Tibial nerve (tissue), 4 donors: Measurements from ENCODE around the gene RAPGEF5. TPM values are rescaled to one million over a fixed set of nuclear protein-coding genes. Genes with fewer than 3 reads are reported as not detected.
"Not testable (repeated sequence)": the region's sequence is repeated elsewhere in the genome, so short reads cannot be mapped to it uniquely, and the experiment has no call there.

ENCODE experiments used
- DNase-seq, 2 donors: peaks; one replicate each; pipeline ENCODE4 v3.0.0-alpha.2; 2019; ENCODE audit warnings: low spot score in 2 of 2
- H3K27ac ChIP-seq, 4 donors: fragments of 200-600 bp; sonication (generic) in 3 of 4; one replicate each; pipeline ENCODE4 v1.5.1; 2017 to 2019; ENCODE audit warnings: mild to moderate bottlenecking in 1 of 4
- H3K27me3 ChIP-seq, 2 donors: fragments of 200-600 bp; sonication (generic) in 1 of 2; one replicate each; pipeline versions ENCODE4 v1.5.1 to v1.6.0; 2017 to 2019
- H3K36me3 ChIP-seq, 3 donors: fragments of 200-600 bp; sonication (generic); one replicate each; pipeline ENCODE4 v1.5.1; 2018 to 2019
- H3K4me1 ChIP-seq, 4 donors: fragments of 200-600 bp; sonication (generic) in 3 of 4; one replicate each; pipeline ENCODE4 v1.5.1; 2017 to 2019
- H3K4me3 ChIP-seq, 4 donors: fragments of 200-600 bp; sonication (generic) in 3 of 4; one replicate each; pipeline ENCODE4 v1.5.1; 2017 to 2019; ENCODE audit warnings: mild to moderate bottlenecking in 1 of 4, moderate library complexity in 1 of 4
- H3K9me3 ChIP-seq, 4 donors: fragments of 200-600 bp; sonication (generic) in 3 of 4; one replicate each; pipeline ENCODE4 v1.5.1; 2017 to 2019
- CTCF ChIP-seq, 5 experiments: fragments of 200-600 bp in 3 of 5; fragments of 450-650 bp in 2 of 5; sonication (generic) in 3 of 5; IDR thresholded peaks; one replicate each; pipeline ENCODE4 v1.5.1; 2016 to 2019; ENCODE audit warnings: antibody characterized with exemption in 5 of 5, mild to moderate bottlenecking in 3 of 5, moderate library complexity in 2 of 5
- EP300 ChIP-seq, 2 donors: sonication (generic); formaldehyde crosslinking; IDR thresholded peaks; one replicate each; pipeline ENCODE4 v1.6.1; 2017; ENCODE audit warnings: antibody characterized with exemption in 2 of 2, mild to moderate bottlenecking in 1 of 2
- POLR2A ChIP-seq, 2 donors: fragments of 450-650 bp; IDR thresholded peaks; one replicate each; pipeline ENCODE4 v1.6.1; 2017; ENCODE audit warnings: antibody characterized with exemption in 2 of 2, mild to moderate bottlenecking in 2 of 2, moderate library complexity in 2 of 2
- WGBS, 2 donors: methylation state at CpG; one replicate each; pipeline ENCODE4 v1.1.5; 2018; 5-methylcytosine and 5-hydroxymethylcytosine counted together
- total RNA-seq, 4 donors: library from RNA; depleted of rRNA; stranded (reverse); fragments of >200 nt; gene quantifications; one replicate each; pipeline ENCODE4 v1.1.0, GENCODE V29; 2016

RAPGEF5 gene
- total RNA-seq, 4 donors from 2014 or later, result 63.3 to 121 (median 76.9) TPM

- H3K27ac ChIP-seq, result no peak overlapping the region
- H3K9me3 ChIP-seq, result no peaks in the 10 kb centered on the region
- TF ChIP-seq POLR2A (IDR thresholded peaks at IDR 0.05), result no peak
- no peak for TF ChIP-seq EP300 (IDR thresholded peaks at IDR 0.05)
- TF ChIP-seq CTCF (IDR thresholded peaks at IDR 0.05), result no peak
- peaks cover 0 to 20% (median 17%) of the 10 kb centered on the region in 4 donors for H3K4me1 ChIP-seq
- no peak for DNase-seq
- H3K27me3 ChIP-seq, result no peaks in the 10 kb centered on the region
- 91 to 95% methylated on average over 7 of the region's 7 CpGs for WGBS, 2 donors
- no peak overlapping the region for H3K4me3 ChIP-seq
- no peaks in the 10 kb centered on the region for H3K36me3 ChIP-seq
These were observed 251.4 kb downstream of the RAPGEF5 start for GRCh38 chr7:22105550-22105949.

GRCh38 chr7:22094413-22095342 lies 262.3 kb downstream of the RAPGEF5 start:
- Histone ChIP-seq H3K9me3 (no peaks in the 10 kb centered on the region), H3K27ac (no peak overlapping the region), H3K4me3 (no peak overlapping the region), H3K36me3 (no peaks in the 10 kb centered on the region), H3K27me3 (no peaks in the 10 kb centered on the region), H3K4me1 (peaks cover 0 to 16% (median 3%) of the 10 kb centered on the region in 4 donors)
- DNase-seq, result no peak
- TF ChIP-seq EP300 (IDR thresholded peaks at IDR 0.05), result no peak
- no peak for TF ChIP-seq POLR2A (IDR thresholded peaks at IDR 0.05)
- no peak for TF ChIP-seq CTCF (IDR thresholded peaks at IDR 0.05)
- 69 to 73% methylated on average over 11 of the region's 11 CpGs for WGBS, 2 donors

- H3K4me3 ChIP-seq, result no peak overlapping the region
- TF ChIP-seq CTCF (IDR thresholded peaks at IDR 0.05) (no peak), EP300 (IDR thresholded peaks at IDR 0.05) (no peak), POLR2A (IDR thresholded peaks at IDR 0.05) (no peak)
- 72 to 79% methylated on average over 6 of the region's 6 CpGs for WGBS, 2 donors
These were observed 263.0 kb downstream of the RAPGEF5 start for GRCh38 chr7:22093936-22094335.

GRCh38 chr7:22093001-22093400 lies 264.0 kb downstream of the RAPGEF5 start:
- no peak for DNase-seq
- no peaks in the 10 kb centered on the region for H3K36me3 ChIP-seq
- H3K27ac ChIP-seq, result peak overlapping the region in 1 of 4 donors; percentile 49
- H3K4me3 ChIP-seq, result no peak overlapping the region
- 17 to 24% methylated on average over 2 of the region's 2 CpGs for WGBS, 2 donors
- H3K27me3 ChIP-seq, result no peaks in the 10 kb centered on the region
- H3K4me1 ChIP-seq, result peaks cover 0 to 16% (median 3%) of the 10 kb centered on the region in 4 donors
- TF ChIP-seq CTCF (IDR thresholded peaks at IDR 0.05) (no peak), EP300 (IDR thresholded peaks at IDR 0.05) (no peak), POLR2A (IDR thresholded peaks at IDR 0.05) (no peak)
- H3K9me3 ChIP-seq, result no peaks in the 10 kb centered on the region

More at GRCh38 chr7:22093936-22094335, 263.0 kb downstream of the RAPGEF5 start:
- Histone ChIP-seq H3K9me3 (no peaks in the 10 kb centered on the region), H3K27ac (peak overlapping the region in 1 of 4 donors; percentile 36), H3K4me1 (peaks cover 0 to 16% (median 3%) of the 10 kb centered on the region in 4 donors), H3K27me3 (no peaks in the 10 kb centered on the region), H3K36me3 (no peaks in the 10 kb centered on the region)
- DNase-seq, result no peak

- peaks cover 0 to 16% (median 3%) of the 10 kb centered on the region in 4 donors for H3K4me1 ChIP-seq
- H3K36me3 ChIP-seq, H3K4me3 ChIP-seq, DNase-seq, H3K27me3 ChIP-seq, H3K27ac ChIP-seq, H3K9me3 ChIP-seq: not testable (repeated sequence)
- WGBS, 2 donors, result 81 to 87% methylated on average over 11 of the region's 11 CpGs
These were observed 265.9 kb downstream of the RAPGEF5 start for GRCh38 chr7:22090958-22091525.
